IPS-NIHi7 (cell line): Measurements from ENCODE around the gene EMC7.
"Not testable (repeated sequence)": the region's sequence is repeated elsewhere in the genome, so short reads cannot be mapped to it uniquely, and the experiment has no call there.

ENCODE experiments used
- DNase-seq: peaks from one replicate; pipeline ENCODE4 v3.0.0; 2012; ENCODE audit warnings: mixed read lengths; ENCODE audit errors: extremely low spot score

The EMC7 gene

GRCh38 chr15:34101366-34102174 lies at the start of gene EMC7, which contains the start of gene PGBD4:
TSS of gene EMC7 (minus strand) at chr15:34101862. CDS start at chr15:34101839, 23 bp downstream.
TSS of gene PGBD4 (plus strand) at chr15:34102083. CDS start at chr15:34102532, 449 bp downstream.
- peak; percentile 98 for DNase-seq

- no peak for DNase-seq
These were observed 45.9 kb upstream of the EMC7 start for GRCh38 chr15:34147371-34148140.

- no peak for DNase-seq
These were observed 31.8 kb upstream of the EMC7 start for GRCh38 chr15:34133511-34133910.

GRCh38 chr15:34132881-34133280 lies 31.2 kb upstream of the EMC7 start:
- DNase-seq = no peak

GRCh38 chr15:34128898-34129297 lies 27.2 kb upstream of the EMC7 start:
- DNase-seq = no peak

- DNase-seq = peak; percentile 36
These were observed 24.9 kb upstream of the EMC7 start for GRCh38 chr15:34126522-34126921.

GRCh38 chr15:34125945-34126344 lies 24.3 kb upstream of the EMC7 start:
- DNase-seq = no peak

- DNase-seq = no peak
These were observed 23.0 kb upstream of the EMC7 start for GRCh38 chr15:34124651-34125050.

- DNase-seq = no peak
These were observed 21.1 kb upstream of the EMC7 start for GRCh38 chr15:34122771-34123183.

- not testable (repeated sequence) for DNase-seq
These were observed 20.1 kb upstream of the EMC7 start for GRCh38 chr15:34121786-34122185.

GRCh38 chr15:34120420-34120819 lies 18.8 kb upstream of the EMC7 start:
- not testable (repeated sequence) for DNase-seq

- no peak for DNase-seq
These were observed 17.6 kb upstream of the EMC7 start for GRCh38 chr15:34119291-34119690.

- no peak for DNase-seq
These were observed 15.0 kb upstream of the EMC7 start for GRCh38 chr15:34116620-34117019.

- DNase-seq = no peak
These were observed 13.1 kb upstream of the EMC7 start for GRCh38 chr15:34114739-34115138.

- no peak for DNase-seq
These were observed 12.6 kb upstream of the EMC7 start for GRCh38 chr15:34114215-34114614.

- no peak for DNase-seq
These were observed 9.8 kb upstream of the EMC7 start for GRCh38 chr15:34111488-34111887.

GRCh38 chr15:34109797-34110663 lies 8.4 kb upstream of the EMC7 start:
- DNase-seq = peak; percentile 25

- DNase-seq = no peak
These were observed 5.7 kb upstream of the EMC7 start for GRCh38 chr15:34107315-34107714.

- DNase-seq = no peak
These were observed 4.8 kb upstream of the EMC7 start for GRCh38 chr15:34106423-34106822.

GRCh38 chr15:34102175-34102925 lies 688 bp upstream of the EMC7 start:
- no peak for DNase-seq

GRCh38 chr15:34099914-34100313 lies 1.7 kb downstream of the EMC7 start:
- DNase-seq = no peak
